Measurements from ENCODE around the gene ELP4. TPM values are rescaled to one million over a fixed set of nuclear protein-coding genes. Genes with fewer than 3 reads are reported as not detected.

Gene ELP4
- total and polyA plus RNA-seq, 9 of the 15 experiments (the other 6 are each of a cell fraction or from before 2014, with no cell fraction given): 24.1 to 60.3 (median 38.7) TPM

DNA sequence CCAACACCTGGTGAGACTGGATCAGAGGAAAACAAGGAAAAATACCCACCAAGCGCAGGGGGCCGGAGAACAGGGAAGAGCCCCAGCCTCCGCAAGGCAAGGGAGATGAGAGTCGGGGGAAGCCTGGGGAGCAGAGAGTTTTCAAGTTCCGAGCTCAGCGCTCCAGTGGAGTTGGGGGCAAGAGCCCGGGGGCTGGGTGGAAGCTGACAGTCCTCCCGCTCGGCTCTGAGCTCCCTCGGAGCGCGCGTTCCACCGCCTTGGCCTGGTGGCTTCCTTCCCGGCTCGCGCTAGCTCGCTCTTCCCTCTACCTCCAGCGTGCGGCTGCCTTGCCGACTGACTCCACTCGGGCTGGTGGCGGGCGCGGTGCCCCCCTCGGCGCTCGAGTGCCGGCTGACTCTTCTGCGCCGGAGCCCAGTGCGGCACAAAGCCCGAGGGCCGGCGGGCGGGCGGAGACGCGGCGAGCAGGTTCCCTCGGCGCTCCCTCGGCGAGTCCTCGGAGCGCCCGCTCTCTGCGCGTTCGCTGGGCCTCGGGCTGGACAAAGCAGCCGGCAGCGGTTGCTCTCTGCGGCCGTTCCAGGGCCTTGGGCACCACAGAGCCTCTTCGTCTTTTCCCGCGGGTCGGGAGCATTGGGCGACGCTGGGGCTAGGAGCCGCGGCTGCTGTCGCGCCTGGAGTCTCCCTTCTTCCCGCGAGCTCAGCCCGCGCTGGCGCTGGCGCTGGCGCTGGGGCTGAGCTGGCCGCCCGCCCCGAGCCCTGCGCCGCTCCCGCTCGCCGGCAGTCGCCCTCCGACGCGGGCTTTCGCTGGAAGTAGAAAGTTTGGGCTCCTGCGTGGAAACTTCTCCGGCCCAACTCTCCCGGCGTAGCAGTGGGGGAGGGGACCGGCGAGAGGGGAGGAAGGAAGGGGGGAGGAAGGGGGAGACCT is 300.6 kb downstream of the ELP4 start (continued):
- TF ChIP-seq KDM5B (IDR thresholded peaks at IDR 0.05; ENCODE audit: insufficient replicate concordance, low read depth, low read length): peak; percentile 47
- TF ChIP-seq ZNF57 (CRISPR knock-in tag; IDR thresholded peaks at IDR 0.05): no peak
- TF ChIP-seq TFE3 (CRISPR knock-in tag; IDR thresholded peaks at IDR 0.05): no peak
- TF ChIP-seq RAD21 (CRISPR knock-in tag; conservative IDR thresholded peaks at IDR 0.05 in 1 of 2, IDR thresholded peaks at IDR 0.05 in 1 of 2): no peak
- no peak for TF ChIP-seq RBM17 (IDR thresholded peaks at IDR 0.05; ENCODE audit: borderline replicate concordance, low read depth, low read length)
- no peak for TF ChIP-seq EZH2 (IDR thresholded peaks at IDR 0.05; ENCODE audit: borderline replicate concordance, low read depth, low read length)
- TF ChIP-seq ZNF717 (CRISPR knock-in tag; IDR thresholded peaks at IDR 0.05): no peak
- TF ChIP-seq SUPT5H (IDR thresholded peaks at IDR 0.05): no peak
- TF ChIP-seq ZKSCAN8 (CRISPR knock-in tag; IDR thresholded peaks at IDR 0.05): no peak
- TF ChIP-seq CEBPG (CRISPR knock-in tag; IDR thresholded peaks at IDR 0.05): 0 out of 2 replicates have a peak, but pooled peaks have one; percentile 24
- no peak for TF ChIP-seq CEBPG (tag; conservative IDR thresholded peaks at IDR 0.05 in 1 of 2, IDR thresholded peaks at IDR 0.05 in 1 of 2)
- TF ChIP-seq, protein P1, sequence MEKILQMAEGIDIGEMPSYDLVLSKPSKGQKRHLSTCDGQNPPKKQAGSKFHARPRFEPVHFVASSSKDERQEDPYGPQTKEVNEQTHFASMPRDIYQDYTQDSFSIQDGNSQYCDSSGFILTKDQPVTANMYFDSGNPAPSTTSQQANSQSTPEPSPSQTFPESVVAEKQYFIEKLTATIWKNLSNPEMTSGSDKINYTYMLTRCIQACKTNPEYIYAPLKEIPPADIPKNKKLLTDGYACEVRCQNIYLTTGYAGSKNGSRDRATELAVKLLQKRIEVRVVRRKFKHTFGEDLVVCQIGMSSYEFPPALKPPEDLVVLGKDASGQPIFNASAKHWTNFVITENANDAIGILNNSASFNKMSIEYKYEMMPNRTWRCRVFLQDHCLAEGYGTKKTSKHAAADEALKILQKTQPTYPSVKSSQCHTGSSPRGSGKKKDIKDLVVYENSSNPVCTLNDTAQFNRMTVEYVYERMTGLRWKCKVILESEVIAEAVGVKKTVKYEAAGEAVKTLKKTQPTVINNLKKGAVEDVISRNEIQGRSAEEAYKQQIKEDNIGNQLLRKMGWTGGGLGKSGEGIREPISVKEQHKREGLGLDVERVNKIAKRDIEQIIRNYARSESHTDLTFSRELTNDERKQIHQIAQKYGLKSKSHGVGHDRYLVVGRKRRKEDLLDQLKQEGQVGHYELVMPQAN (IDR thresholded peaks at IDR 0.05; ENCODE audit: borderline replicate concordance): no peak
- no peak for TF ChIP-seq TBL1XR1 (IDR thresholded peaks at IDR 0.05; ENCODE audit: low read length in 2 of 2)
- no peak for TF ChIP-seq ARID1B (IDR thresholded peaks at IDR 0.05)
- TF ChIP-seq NCOA6 (IDR thresholded peaks at IDR 0.05): no peak
- TF ChIP-seq DDX20 (tag; IDR thresholded peaks at IDR 0.05; ENCODE audit: low read depth): no peak
- TF ChIP-seq KLF10 (CRISPR knock-in tag; IDR thresholded peaks at IDR 0.05): no peak
- TF ChIP-seq FOXM1 (IDR thresholded peaks at IDR 0.05; ENCODE audit: low read depth): no peak
- TF ChIP-seq FOXM1 (CRISPR knock-in tag; IDR thresholded peaks at IDR 0.05; ENCODE audit: low read depth): no peak
- TF ChIP-seq, protein P2, sequence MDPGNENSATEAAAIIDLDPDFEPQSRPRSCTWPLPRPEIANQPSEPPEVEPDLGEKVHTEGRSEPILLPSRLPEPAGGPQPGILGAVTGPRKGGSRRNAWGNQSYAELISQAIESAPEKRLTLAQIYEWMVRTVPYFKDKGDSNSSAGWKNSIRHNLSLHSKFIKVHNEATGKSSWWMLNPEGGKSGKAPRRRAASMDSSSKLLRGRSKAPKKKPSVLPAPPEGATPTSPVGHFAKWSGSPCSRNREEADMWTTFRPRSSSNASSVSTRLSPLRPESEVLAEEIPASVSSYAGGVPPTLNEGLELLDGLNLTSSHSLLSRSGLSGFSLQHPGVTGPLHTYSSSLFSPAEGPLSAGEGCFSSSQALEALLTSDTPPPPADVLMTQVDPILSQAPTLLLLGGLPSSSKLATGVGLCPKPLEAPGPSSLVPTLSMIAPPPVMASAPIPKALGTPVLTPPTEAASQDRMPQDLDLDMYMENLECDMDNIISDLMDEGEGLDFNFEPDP (CRISPR knock-in tag; IDR thresholded peaks at IDR 0.05): no peak

All from K562 (cell line).